ENCODE results near the gene PCDHA9.
"Not testable (repeated sequence)": the region's sequence is repeated elsewhere in the genome, so short reads cannot be mapped to it uniquely, and the experiment has no call there.

PCDHA9 gene

DNA sequence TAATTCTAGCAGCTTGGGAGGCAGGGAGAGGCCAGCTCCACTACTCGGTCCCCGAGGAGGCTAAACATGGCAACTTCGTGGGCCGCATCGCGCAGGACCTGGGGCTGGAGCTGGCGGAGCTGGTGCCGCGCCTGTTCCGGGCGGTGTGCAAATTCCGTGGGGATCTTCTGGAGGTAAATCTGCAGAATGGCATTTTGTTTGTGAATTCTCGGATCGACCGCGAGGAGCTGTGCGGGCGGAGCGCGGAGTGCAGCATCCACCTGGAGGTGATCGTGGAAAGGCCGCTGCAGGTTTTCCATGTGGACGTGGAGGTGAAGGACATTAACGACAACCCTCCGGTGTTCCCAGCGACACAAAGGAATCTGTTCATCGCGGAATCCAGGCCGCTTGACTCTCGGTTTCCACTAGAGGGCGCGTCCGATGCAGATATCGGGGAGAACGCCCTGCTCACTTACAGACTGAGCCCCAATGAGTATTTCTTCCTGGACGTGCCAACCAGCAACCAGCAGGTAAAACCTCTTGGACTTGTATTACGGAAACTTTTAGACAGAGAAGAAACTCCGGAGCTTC, 13.7 kb upstream of the PCDHA9 start:
- DNase-seq = not testable (repeated sequence)

DNA sequence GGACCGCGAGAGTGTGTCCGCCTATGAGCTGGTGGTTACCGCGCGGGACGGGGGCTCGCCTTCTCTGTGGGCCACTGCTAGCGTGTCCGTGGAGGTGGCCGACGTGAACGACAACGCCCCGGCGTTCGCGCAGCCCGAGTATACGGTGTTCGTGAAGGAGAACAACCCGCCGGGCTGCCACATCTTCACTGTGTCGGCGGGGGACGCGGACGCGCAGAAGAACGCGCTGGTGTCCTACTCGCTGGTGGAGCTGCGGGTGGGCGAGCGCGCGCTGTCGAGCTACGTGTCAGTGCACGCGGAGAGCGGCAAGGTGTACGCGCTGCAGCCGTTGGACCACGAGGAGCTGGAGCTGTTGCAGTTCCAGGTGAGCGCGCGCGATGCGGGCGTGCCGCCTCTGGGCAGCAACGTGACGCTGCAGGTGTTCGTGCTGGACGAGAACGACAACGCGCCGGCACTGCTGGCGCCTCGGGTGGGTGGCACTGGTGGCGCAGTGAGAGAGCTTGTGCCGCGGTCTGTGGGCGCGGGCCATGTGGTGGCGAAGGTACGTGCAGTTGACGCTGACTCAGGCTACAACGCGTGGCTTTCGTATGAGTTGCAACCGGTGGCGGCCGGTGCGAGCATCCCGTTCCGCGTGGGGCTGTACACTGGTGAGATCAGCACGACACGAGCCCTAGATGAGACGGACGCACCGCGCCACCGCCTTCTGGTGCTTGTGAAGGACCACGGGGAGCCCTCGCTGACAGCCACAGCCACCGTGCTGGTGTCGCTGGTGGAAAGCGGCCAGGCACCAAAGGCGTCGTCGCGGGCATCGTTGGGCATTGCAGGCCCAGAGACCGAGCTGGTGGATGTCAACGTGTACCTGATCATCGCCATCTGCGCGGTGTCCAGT, 12.3 kb upstream of the PCDHA9 start:
- no peak for DNase-seq

- peak; percentile 16 for DNase-seq
Observed at GRCh38 chr5:140840978-140841962, 6.9 kb upstream of the PCDHA9 start, which contains the start of gene PCDHA8. Gene PCDHA8 (plus strand): TSS chr5:140841187. CDS start chr5:140841322, 135 bp downstream.

- DNase-seq = no peak
Observed at GRCh38 chr5:140842798-140843733, 5.1 kb upstream of the PCDHA9 start.

DNA sequence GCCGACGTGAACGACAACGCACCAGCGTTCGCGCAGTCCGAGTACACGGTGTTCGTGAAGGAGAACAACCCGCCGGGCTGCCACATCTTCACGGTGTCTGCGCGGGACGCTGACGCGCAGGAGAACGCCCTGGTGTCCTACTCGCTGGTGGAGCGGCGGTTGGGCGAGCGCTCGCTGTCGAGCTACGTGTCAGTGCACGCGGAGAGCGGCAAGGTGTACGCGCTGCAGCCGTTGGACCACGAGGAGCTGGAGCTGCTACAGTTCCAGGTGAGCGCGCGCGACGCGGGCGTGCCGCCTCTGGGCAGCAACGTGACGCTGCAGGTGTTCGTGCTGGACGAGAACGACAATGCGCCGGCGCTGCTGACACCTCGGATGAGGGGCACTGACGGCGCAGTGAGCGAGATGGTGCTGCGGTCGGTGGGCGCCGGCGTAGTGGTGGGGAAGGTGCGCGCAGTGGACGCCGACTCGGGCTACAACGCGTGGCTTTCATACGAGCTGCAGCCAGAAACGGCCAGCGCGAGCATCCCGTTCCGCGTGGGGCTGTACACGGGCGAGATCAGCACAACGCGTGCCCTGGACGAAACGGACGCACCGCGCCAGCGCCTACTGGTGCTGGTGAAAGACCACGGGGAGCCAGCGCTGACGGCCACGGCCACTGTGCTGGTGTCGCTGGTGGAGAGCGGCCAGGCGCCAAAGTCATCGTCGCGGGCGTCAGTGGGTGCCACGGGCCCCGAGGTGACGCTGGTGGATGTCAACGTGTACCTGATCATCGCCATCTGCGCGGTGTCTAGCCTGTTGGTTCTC, 1.9 kb downstream of the PCDHA9 start:
- DNase-seq = not testable (repeated sequence)

- DNase-seq = no peak
Observed at GRCh38 chr5:140855772-140856674, 7.8 kb downstream of the PCDHA9 start, which contains the start of gene PCDHA10. Gene PCDHA10 (plus strand): TSS chr5:140855897. CDS start chr5:140856049, 152 bp downstream.

DNA sequence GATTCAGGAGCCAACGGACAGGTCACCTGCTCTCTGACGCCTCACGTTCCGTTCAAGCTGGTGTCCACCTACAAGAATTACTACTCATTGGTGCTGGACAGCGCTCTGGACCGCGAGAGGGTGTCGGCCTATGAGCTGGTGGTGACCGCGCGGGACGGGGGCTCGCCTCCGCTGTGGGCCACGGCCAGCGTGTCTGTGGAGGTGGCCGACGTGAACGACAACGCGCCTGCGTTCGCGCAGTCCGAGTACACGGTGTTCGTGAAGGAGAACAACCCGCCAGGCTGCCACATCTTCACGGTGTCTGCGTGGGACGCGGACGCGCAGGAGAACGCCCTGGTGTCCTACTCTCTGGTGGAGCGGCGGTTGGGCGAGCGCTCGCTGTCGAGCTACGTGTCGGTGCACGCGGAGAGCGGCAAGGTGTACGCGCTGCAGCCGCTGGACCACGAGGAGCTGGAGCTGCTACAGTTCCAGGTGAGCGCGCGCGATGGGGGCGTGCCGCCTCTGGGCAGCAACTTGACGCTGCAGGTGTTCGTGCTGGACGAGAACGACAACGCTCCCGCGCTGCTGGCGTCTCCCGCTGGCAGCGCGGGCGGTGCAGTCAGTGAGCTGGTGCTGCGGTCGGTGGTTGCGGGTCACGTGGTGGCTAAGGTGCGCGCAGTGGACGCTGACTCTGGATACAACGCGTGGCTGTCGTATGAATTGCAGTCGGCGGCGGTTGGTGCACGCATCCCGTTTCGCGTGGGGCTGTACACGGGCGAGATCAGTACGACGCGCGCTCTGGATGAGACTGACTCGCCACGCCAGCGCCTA, 9.2 kb downstream of the PCDHA9 start:
- DNase-seq = no peak

- no peak for DNase-seq
Observed at GRCh38 chr5:140857987-140858240, 9.7 kb downstream of the PCDHA9 start.

GRCh38 chr5:140862441-140863295, 14.5 kb downstream of the PCDHA9 start:
- no peak for DNase-seq

- no peak for DNase-seq
Observed at GRCh38 chr5:140868721-140869554, 20.8 kb downstream of the PCDHA9 start, which contains the start of gene PCDHA11. Gene PCDHA11 (plus strand): TSS chr5:140868957. CDS start chr5:140869104, 147 bp downstream.

GRCh38 chr5:140869555-140869886, 21.3 kb downstream of the PCDHA9 start:
- DNase-seq = no peak

- DNase-seq = no peak
Observed at GRCh38 chr5:140870221-140871201, 22.3 kb downstream of the PCDHA9 start.

DNA sequence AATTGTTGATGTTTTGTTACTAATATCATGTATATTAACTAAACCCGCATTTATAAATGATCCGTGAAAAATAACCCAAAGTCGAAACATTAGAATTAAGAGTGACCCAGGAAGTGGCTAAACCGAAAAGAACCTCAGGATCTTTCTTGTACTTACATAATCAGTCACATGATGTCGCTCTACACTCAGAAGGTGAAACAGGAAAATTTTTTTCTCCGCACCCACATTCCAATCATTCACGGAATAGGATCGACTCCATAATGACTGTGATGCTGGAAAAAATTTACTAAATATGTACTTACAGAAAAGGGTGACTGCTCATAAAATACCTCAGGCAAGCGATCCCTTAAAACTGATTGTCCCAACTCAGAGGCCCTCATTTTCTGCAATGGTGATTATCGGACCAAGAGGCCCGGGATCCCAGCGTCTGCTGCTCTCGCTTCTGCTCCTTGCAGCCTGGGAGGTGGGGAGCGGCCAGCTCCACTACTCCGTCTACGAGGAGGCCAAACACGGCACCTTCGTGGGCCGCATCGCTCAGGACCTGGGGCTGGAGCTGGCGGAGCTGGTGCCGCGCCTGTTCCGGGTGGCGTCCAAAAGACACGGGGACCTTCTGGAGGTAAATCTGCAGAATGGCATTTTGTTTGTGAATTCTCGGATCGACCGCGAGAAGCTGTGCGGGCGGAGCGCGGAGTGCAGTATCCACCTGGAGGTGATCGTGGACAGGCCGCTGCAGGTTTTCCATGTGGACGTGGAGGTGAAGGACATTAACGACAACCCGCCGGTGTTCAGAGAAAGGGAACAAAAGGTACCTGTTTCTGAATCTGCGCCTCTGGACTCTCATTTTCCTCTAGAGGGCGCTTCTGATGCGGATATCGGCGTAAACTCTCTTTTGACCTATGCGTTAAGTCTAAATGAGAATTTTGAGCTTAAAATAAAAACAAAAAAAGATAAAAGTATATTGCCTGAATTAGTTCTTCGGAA, 27.2 kb downstream of the PCDHA9 start, which contains the start of gene PCDHA12:
TSS of gene PCDHA12 (plus strand) at position 224 of the 981 bp plus-strand sequence. CDS start at position 389, 165 bp downstream.
- DNase-seq = no peak

DNA sequence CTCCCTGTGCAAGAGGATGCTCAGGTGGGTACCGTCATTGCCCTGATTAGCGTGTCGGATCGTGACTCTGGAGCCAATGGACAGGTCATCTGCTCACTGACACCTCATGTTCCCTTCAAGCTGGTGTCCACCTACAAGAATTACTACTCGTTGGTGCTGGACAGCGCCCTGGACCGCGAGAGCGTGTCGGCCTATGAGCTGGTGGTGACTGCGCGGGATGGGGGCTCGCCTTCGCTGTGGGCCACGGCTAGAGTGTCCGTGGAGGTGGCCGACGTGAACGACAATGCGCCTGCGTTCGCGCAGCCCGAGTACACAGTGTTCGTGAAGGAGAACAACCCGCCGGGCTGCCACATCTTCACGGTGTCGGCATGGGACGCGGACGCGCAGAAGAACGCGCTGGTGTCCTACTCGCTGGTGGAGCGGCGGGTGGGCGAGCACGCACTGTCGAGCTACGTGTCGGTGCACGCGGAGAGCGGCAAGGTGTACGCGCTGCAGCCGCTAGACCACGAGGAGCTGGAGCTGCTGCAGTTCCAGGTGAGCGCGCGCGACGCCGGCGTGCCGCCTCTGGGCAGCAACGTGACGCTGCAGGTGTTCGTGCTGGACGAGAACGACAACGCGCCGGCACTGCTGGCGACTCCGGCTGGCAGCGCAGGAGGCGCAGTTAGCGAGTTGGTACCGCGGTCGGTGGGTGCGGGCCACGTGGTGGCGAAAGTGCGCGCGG, 28.5 kb downstream of the PCDHA9 start:
- DNase-seq = not testable (repeated sequence)

All from GDM1 (cell line).